ENCODE measurements around the gene PARM1. TPM values are rescaled to one million over a fixed set of nuclear protein-coding genes. Genes with fewer than 3 reads are reported as not detected.

The PARM1 gene
- total and polyA plus RNA-seq, 2 of the 4 experiments (the other 2 are of a cell fraction): 0.07 to 0.18 TPM

DNA sequence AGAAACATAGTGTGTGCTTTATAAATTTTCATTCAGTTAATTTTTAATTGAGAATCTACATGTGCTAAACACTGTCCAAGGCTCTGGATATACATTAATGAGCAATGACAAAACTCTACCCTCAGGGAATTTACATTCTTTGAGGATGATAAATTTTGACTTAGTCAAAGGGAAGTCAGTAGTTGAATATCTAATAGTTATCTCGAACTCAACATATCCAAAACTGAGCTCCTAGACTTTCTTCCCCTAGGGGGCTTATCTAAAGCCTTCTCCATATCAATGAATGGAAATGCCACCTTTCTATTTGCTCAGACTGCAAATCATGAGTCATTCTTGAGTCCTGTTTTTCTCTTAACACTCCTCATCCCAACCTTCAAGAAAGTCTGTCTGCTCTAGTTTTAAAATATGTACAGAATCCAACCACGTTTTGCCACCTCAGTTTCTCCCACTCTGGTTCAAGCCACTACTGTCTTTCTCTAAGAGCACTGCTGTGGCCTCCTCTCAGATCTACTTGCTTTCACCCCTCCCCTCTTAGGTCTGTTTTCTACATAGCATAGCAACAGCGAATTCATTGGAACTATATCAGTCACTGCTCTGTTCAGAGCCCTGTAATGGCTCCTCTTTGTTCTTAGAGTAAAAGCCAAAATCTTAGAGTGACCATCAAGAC is 9.5 kb downstream of the PARM1 start:
- Histone ChIP-seq H3K14ac (replicated peaks; ENCODE audit: low read depth, low read length) (no peak overlapping the region), H3K56ac (ENCODE audit: extremely low read depth, insufficient read depth, low read length) (no peak overlapping the region), H3K23ac (ENCODE audit: low read depth, low read length) (no peak overlapping the region), H3K4me2 (ENCODE audit: low read depth, low read length) (no peak overlapping the region), H2AFZ (replicated peaks; ENCODE audit: low read length, poor library complexity) (no peak overlapping the region), H4K20me1 (ENCODE audit: insufficient read depth, low read length) (no peaks in the 10 kb centered on the region), H3K4me3 (ENCODE audit: insufficient read depth, low read depth, low read length) (no peak overlapping the region), H3K79me1 (ENCODE audit: low read depth in 1 of 2, low read length in 2 of 2) (no peaks in the 10 kb centered on the region), H3K36me3 (ENCODE audit: control insufficient read depth, insufficient read depth, low read length) (no peaks in the 10 kb centered on the region), H3K27me3 (ENCODE audit: control insufficient read depth, insufficient read depth, low read length) (no peaks in the 10 kb centered on the region; the same call in 1 of the 2 replicates), H2AK5ac (ENCODE audit: low read depth, low read length) (no peak overlapping the region), H3K9me3 (ENCODE audit: control insufficient read depth, insufficient read depth, low read length) (no peaks in the 10 kb centered on the region), H3K27ac (ENCODE audit: insufficient read depth, low read length) (no peak overlapping the region), H4K8ac (ENCODE audit: low read depth in 2 of 2, low read length in 2 of 2) (no peak overlapping the region), H2BK120ac (ENCODE audit: low read depth, low read length) (no peak overlapping the region), H4K91ac (ENCODE audit: insufficient read depth, low read depth, low read length) (no peak overlapping the region), H2BK15ac (ENCODE audit: low read depth, low read length) (no peak overlapping the region), H4K5ac (ENCODE audit: low read depth, low read length) (no peak overlapping the region), H3K9me1 (ENCODE audit: insufficient read depth, low read length) (no peaks in the 10 kb centered on the region), H2BK20ac (ENCODE audit: low read depth, low read length) (no peak overlapping the region), H3K4ac (ENCODE audit: low read depth, low read length) (no peak overlapping the region), H3K18ac (ENCODE audit: low read depth, low read length) (no peak overlapping the region), H2AK9ac (replicated peaks; ENCODE audit: low read depth, low read length, poor library complexity) (no peak overlapping the region), H2BK5ac (ENCODE audit: low read depth, low read length, poor library complexity, severe bottlenecking) (no peak overlapping the region), H3K9ac (ENCODE audit: low read depth, low read length) (no peak overlapping the region), H3K4me1 (ENCODE audit: control insufficient read depth, insufficient read depth, low read length) (no peaks in the 10 kb centered on the region)
- no peak for ATAC-seq (ENCODE audit: low read depth)
- TF ChIP-seq SMC3 (IDR thresholded peaks at IDR 0.05; ENCODE audit: low read depth, low read length): no peak
- TF ChIP-seq, protein P1, sequence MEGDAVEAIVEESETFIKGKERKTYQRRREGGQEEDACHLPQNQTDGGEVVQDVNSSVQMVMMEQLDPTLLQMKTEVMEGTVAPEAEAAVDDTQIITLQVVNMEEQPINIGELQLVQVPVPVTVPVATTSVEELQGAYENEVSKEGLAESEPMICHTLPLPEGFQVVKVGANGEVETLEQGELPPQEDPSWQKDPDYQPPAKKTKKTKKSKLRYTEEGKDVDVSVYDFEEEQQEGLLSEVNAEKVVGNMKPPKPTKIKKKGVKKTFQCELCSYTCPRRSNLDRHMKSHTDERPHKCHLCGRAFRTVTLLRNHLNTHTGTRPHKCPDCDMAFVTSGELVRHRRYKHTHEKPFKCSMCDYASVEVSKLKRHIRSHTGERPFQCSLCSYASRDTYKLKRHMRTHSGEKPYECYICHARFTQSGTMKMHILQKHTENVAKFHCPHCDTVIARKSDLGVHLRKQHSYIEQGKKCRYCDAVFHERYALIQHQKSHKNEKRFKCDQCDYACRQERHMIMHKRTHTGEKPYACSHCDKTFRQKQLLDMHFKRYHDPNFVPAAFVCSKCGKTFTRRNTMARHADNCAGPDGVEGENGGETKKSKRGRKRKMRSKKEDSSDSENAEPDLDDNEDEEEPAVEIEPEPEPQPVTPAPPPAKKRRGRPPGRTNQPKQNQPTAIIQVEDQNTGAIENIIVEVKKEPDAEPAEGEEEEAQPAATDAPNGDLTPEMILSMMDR (conservative IDR thresholded peaks at IDR 0.05; ENCODE audit: low read depth, low read length): no peak
- TF ChIP-seq RCOR1 (IDR thresholded peaks at IDR 0.05; ENCODE audit: insufficient replicate concordance, low read length): no peak
- no peak for TF ChIP-seq CHD1 (IDR thresholded peaks at IDR 0.05; ENCODE audit: low read depth, low read length)
- TF ChIP-seq RFX5 (IDR thresholded peaks at IDR 0.05; ENCODE audit: low read depth, low read length): no peak
- no peak for TF ChIP-seq POLR2A (IDR thresholded peaks at IDR 0.05; ENCODE audit: low read depth, low read length)
- TF ChIP-seq, protein P2, sequence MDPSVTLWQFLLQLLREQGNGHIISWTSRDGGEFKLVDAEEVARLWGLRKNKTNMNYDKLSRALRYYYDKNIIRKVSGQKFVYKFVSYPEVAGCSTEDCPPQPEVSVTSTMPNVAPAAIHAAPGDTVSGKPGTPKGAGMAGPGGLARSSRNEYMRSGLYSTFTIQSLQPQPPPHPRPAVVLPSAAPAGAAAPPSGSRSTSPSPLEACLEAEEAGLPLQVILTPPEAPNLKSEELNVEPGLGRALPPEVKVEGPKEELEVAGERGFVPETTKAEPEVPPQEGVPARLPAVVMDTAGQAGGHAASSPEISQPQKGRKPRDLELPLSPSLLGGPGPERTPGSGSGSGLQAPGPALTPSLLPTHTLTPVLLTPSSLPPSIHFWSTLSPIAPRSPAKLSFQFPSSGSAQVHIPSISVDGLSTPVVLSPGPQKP (IDR thresholded peaks at IDR 0.05; ENCODE audit: borderline replicate concordance, low read depth, low read length): no peak
- no peak for TF ChIP-seq MAZ (IDR thresholded peaks at IDR 0.05; ENCODE audit: borderline replicate concordance, low read depth, low read length)
- no peak for TF ChIP-seq RAD21 (IDR thresholded peaks at IDR 0.05; ENCODE audit: low read length)
- intact Hi-C loops (cut with micrococcal nuclease): no loop called here
- ChIA-PET POLR2A (ENCODE audit: unreplicated experiment) (no interaction called here), CTCF (interaction anchor here (1.7 kb wide), 1 partner anchor 9 kb away, joined by 4 read pairs; the partner anchor contains the start of gene PARM1)
- no TSS peak for BruUV-seq (replicated peaks)
- dilution Hi-C loops (cut with HindIII; ENCODE audit: low sequenced_read_pairs, unreplicated experiment): no loop called here
- no peak for DNase-seq
- in situ Hi-C loops (cut with MboI; ENCODE audit: low sequenced_read_pairs): no loop called here
- 67% methylated on average over 1 of the region's 3 CpGs; no CpG with 5 or more reads in 1 of the 2 experiments for WGBS, 2 experiments (ENCODE audit: extremely low coverage in 2 of 2, insufficient read length in 1 of 2)
